ENCODE results near the gene PTPRA. TPM values are rescaled to one million over a fixed set of nuclear protein-coding genes. Genes with fewer than 3 reads are reported as not detected.

PTPRA gene
- total and polyA plus RNA-seq, 2 of the 13 experiments (the other 11 are each of a cell fraction or from before 2014, with no cell fraction given), result 47.2 to 127 TPM

DNA sequence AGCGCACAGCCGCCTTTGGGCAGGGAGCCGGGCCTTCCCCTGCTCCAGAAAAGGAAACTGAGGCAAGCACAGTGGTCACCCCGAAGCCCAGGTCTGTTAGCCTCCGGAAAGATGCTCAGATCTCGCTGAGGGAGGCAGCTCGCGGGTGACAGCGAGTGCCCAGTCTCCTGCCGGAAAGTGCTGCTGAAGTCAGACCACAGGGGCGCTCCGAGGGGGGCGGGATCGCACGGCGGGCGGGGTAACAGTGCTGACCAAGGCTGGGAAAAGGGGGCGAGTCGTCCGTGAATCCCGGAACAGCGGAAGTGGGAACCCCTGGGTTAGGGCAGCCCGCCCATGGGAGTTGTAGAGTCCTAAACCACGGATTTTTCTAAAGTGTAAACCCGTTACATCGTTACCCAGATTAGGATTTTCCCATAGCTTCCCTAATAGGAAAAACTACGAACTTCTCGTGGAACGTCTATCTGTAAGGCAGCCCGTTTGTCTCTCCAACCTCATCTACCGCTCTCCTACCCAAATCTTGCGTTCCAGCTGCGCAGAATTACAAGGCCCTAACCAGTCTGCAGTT is 32.2 kb upstream of the PTPRA start (continued):
- TF ChIP-seq, protein P1, sequence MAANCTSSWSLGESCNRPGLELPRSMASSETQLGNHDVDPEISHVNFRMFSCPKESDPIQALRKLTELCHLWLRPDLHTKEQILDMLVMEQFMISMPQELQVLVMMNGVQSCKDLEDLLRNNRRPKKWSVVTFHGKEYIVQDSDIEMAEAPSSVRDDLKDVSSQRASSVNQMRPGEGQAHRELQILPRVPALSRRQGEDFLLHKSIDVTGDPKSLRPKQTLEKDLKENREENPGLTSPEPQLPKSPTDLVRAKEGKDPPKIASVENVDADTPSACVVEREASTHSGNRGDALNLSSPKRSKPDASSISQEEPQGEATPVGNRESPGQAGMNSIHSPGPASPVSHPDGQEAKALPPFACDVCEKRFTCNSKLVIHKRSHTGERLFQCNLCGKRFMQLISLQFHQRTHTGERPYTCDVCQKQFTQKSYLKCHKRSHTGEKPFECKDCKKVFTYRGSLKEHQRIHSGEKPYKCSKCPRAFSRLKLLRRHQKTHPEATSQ (CRISPR knock-in tag; IDR thresholded peaks at IDR 0.05; ENCODE audit: borderline replicate concordance), result no peak
- TF ChIP-seq TOE1 (CRISPR knock-in tag; IDR thresholded peaks at IDR 0.05) (no peak), CAMTA2 (CRISPR knock-in tag; IDR thresholded peaks at IDR 0.05; ENCODE audit: borderline replicate concordance) (peak; percentile 82; the same call in 1 of the 2 replicates), ZNF746 (CRISPR knock-in tag; IDR thresholded peaks at IDR 0.05) (0 out of 2 replicates have a peak, but pooled peaks have one; percentile 50), ZNF556 (CRISPR knock-in tag; IDR thresholded peaks at IDR 0.05; ENCODE audit: borderline replicate concordance) (0 out of 2 replicates have a peak, but pooled peaks have one; percentile 1), EEA1 (CRISPR knock-in tag; IDR thresholded peaks at IDR 0.05; ENCODE audit: borderline replicate concordance) (no peak), MEIS2 (CRISPR knock-in tag; IDR thresholded peaks at IDR 0.05) (peak; percentile 64), ZNF768 (CRISPR knock-in tag; IDR thresholded peaks at IDR 0.05) (no peak), SIN3A (IDR thresholded peaks at IDR 0.05; ENCODE audit: borderline replicate concordance, low read depth, low read length) (peak; percentile 18; the same call in 1 of the 2 replicates), SRSF1 (optimal IDR thresholded peaks at IDR 0.05; ENCODE audit: low read depth, low read length) (peak; percentile 27), POLR2A (IDR thresholded peaks at IDR 0.05; ENCODE audit: insufficient read depth in 1 of 2, low read depth in 2 of 2, low read length in 2 of 2) (peak; percentile 31 to 56; a peak in 2 of 4 replicates)
- TF ChIP-seq, protein P2, sequence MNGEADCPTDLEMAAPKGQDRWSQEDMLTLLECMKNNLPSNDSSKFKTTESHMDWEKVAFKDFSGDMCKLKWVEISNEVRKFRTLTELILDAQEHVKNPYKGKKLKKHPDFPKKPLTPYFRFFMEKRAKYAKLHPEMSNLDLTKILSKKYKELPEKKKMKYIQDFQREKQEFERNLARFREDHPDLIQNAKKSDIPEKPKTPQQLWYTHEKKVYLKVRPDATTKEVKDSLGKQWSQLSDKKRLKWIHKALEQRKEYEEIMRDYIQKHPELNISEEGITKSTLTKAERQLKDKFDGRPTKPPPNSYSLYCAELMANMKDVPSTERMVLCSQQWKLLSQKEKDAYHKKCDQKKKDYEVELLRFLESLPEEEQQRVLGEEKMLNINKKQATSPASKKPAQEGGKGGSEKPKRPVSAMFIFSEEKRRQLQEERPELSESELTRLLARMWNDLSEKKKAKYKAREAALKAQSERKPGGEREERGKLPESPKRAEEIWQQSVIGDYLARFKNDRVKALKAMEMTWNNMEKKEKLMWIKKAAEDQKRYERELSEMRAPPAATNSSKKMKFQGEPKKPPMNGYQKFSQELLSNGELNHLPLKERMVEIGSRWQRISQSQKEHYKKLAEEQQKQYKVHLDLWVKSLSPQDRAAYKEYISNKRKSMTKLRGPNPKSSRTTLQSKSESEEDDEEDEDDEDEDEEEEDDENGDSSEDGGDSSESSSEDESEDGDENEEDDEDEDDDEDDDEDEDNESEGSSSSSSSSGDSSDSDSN (CRISPR knock-in tag; IDR thresholded peaks at IDR 0.05), result peak; percentile 4; the same call in 1 of the 2 replicates
- TF ChIP-seq, protein P3, sequence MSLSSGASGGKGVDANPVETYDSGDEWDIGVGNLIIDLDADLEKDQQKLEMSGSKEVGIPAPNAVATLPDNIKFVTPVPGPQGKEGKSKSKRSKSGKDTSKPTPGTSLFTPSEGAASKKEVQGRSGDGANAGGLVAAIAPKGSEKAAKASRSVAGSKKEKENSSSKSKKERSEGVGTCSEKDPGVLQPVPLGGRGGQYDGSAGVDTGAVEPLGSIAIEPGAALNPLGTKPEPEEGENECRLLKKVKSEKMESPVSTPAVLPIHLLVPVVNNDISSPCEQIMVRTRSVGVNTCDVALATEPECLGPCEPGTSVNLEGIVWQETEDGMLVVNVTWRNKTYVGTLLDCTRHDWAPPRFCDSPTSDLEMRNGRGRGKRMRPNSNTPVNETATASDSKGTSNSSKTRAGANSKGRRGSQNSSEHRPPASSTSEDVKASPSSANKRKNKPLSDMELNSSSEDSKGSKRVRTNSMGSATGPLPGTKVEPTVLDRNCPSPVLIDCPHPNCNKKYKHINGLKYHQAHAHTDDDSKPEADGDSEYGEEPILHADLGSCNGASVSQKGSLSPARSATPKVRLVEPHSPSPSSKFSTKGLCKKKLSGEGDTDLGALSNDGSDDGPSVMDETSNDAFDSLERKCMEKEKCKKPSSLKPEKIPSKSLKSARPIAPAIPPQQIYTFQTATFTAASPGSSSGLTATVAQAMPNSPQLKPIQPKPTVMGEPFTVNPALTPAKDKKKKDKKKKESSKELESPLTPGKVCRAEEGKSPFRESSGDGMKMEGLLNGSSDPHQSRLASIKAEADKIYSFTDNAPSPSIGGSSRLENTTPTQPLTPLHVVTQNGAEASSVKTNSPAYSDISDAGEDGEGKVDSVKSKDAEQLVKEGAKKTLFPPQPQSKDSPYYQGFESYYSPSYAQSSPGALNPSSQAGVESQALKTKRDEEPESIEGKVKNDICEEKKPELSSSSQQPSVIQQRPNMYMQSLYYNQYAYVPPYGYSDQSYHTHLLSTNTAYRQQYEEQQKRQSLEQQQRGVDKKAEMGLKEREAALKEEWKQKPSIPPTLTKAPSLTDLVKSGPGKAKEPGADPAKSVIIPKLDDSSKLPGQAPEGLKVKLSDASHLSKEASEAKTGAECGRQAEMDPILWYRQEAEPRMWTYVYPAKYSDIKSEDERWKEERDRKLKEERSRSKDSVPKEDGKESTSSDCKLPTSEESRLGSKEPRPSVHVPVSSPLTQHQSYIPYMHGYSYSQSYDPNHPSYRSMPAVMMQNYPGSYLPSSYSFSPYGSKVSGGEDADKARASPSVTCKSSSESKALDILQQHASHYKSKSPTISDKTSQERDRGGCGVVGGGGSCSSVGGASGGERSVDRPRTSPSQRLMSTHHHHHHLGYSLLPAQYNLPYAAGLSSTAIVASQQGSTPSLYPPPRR (CRISPR knock-in tag; IDR thresholded peaks at IDR 0.05; ENCODE audit: borderline replicate concordance), result 0 out of 2 replicates have a peak, but pooled peaks have one; percentile 20
- TF ChIP-seq, protein P4, sequence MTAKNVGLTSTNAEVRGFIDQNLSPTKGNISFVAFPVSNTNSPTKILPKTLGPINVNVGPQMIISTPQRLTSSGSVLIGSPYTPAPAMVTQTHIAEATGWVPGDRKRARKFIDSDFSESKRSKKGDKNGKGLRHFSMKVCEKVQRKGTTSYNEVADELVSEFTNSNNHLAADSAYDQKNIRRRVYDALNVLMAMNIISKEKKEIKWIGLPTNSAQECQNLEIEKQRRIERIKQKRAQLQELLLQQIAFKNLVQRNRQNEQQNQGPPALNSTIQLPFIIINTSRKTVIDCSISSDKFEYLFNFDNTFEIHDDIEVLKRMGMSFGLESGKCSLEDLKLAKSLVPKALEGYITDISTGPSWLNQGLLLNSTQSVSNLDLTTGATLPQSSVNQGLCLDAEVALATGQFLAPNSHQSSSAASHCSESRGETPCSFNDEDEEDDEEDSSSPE (CRISPR knock-in tag; IDR thresholded peaks at IDR 0.05), result 0 out of 2 replicates have a peak, but pooled peaks have one; percentile 24
- TF ChIP-seq, protein P5, sequence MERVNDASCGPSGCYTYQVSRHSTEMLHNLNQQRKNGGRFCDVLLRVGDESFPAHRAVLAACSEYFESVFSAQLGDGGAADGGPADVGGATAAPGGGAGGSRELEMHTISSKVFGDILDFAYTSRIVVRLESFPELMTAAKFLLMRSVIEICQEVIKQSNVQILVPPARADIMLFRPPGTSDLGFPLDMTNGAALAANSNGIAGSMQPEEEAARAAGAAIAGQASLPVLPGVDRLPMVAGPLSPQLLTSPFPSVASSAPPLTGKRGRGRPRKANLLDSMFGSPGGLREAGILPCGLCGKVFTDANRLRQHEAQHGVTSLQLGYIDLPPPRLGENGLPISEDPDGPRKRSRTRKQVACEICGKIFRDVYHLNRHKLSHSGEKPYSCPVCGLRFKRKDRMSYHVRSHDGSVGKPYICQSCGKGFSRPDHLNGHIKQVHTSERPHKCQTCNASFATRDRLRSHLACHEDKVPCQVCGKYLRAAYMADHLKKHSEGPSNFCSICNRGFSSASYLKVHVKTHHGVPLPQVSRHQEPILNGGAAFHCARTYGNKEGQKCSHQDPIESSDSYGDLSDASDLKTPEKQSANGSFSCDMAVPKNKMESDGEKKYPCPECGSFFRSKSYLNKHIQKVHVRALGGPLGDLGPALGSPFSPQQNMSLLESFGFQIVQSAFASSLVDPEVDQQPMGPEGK (CRISPR knock-in tag; IDR thresholded peaks at IDR 0.05), result peak; percentile 90
- TF ChIP-seq, protein P6, sequence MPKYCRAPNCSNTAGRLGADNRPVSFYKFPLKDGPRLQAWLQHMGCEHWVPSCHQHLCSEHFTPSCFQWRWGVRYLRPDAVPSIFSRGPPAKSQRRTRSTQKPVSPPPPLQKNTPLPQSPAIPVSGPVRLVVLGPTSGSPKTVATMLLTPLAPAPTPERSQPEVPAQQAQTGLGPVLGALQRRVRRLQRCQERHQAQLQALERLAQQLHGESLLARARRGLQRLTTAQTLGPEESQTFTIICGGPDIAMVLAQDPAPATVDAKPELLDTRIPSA (CRISPR knock-in tag; IDR thresholded peaks at IDR 0.05; ENCODE audit: borderline replicate concordance), result no peak
